Measurements from ENCODE around the gene FOXJ1. TPM values are rescaled to one million over a fixed set of nuclear protein-coding genes. Genes with fewer than 3 reads are reported as not detected.
A peak's percentile ranks its signal among the peaks of the same experiment; 100 is the strongest.

Gene FOXJ1
- total RNA-seq, 3 donors from 2014 or later = 0.16 to 2.2 (median 0.52) TPM

DNA sequence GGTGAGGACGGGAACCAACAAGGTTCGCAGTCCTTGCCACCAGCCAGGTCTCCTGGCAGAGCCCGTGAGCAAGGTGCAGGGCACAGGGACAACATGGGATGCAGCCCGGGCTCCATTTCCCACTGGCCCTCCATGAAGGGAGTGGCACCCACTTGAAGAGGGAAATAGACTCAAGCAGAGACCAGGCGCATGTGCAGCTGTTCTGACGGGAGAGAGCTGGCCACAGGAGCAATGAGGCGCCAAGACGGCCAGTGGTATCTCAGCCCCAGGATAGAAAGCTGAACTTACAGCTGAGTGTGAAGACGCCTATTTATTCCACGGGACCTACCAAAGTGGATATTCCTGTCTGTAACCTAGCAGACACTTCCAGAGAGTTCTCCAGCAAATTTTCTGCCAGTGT is 8.2 kb upstream of the FOXJ1 start:
- Histone ChIP-seq H3K4me1 (ENCODE audit: low read depth) (no peaks in the 10 kb centered on the region), H3K4me3 (no peak overlapping the region), H3K9me3 (no peaks in the 10 kb centered on the region), H3K36me3 (ENCODE audit: low read depth) (no peaks in the 10 kb centered on the region)
- DNase-seq = no peak
- TF ChIP-seq, protein P1, sequence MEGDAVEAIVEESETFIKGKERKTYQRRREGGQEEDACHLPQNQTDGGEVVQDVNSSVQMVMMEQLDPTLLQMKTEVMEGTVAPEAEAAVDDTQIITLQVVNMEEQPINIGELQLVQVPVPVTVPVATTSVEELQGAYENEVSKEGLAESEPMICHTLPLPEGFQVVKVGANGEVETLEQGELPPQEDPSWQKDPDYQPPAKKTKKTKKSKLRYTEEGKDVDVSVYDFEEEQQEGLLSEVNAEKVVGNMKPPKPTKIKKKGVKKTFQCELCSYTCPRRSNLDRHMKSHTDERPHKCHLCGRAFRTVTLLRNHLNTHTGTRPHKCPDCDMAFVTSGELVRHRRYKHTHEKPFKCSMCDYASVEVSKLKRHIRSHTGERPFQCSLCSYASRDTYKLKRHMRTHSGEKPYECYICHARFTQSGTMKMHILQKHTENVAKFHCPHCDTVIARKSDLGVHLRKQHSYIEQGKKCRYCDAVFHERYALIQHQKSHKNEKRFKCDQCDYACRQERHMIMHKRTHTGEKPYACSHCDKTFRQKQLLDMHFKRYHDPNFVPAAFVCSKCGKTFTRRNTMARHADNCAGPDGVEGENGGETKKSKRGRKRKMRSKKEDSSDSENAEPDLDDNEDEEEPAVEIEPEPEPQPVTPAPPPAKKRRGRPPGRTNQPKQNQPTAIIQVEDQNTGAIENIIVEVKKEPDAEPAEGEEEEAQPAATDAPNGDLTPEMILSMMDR (IDR thresholded peaks at IDR 0.05) = no peak
- intact Hi-C loops (cut with DNase I, micrococcal nuclease) = no loop called here
- no peak for ATAC-seq

DNA sequence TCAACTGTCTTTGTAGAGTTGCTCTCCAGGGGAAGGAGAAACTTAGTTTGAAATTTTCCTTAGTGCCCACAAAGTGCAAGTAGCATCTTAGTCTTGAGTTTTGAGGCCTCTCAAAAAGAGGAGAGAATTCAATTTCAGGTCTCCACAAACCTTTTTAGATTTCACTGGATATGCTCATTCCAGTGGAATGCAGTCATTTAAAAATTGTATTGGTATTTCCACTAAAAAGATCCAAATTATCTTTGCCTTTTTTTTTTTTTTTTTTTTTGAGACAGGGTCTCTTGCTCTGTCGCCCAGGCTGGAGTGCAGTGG is 6.9 kb upstream of the FOXJ1 start:
- no peak overlapping the region for H3K4me3 ChIP-seq
- intact Hi-C loops (cut with DNase I, micrococcal nuclease) = no loop called here

DNA sequence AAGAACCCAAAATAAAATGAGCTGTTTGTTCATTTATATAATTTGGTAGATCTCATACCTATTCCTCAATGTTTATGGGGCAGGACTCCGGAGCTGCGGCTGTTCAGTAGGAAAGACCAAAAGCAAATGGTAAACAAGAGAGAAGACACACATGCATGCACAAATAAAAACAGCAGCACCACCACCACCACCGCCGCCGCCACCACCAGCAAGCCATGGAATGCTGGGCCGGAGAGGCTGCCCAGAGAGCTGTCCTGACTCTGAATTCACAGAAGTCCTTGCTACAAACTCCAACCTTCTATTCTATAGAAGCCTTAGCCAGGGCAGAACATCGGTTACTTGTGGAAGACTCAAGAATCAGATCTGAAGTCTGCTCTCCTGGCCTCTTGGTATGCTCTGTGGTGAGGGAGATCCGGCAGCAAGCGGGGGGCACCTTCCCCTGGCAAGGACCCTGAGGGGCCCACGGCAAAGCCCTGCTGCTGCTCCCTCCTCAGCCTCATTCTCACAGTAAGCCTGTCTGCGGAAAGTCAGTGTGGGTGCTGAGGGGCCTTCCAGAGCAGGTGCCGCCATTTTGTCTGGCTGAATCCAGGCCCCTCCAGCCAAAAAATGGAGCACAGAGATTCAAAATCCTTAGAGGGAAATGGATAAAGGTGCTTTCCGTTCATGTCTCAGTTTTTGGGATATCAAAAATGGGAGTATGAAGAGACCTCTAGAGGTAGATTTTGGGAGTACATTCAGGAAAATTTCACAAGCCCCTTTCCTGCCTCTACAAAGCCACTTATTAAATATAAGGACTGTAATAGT is 6.4 kb upstream of the FOXJ1 start:
- no peaks in the 10 kb centered on the region for H3K9me3 ChIP-seq
- H3K4me3 ChIP-seq = no peak overlapping the region
- no peak for ATAC-seq
- no peaks in the 10 kb centered on the region for H3K36me3 ChIP-seq (ENCODE audit: low read depth)
- intact Hi-C loops (cut with DNase I, micrococcal nuclease) = no loop called here
- H3K4me1 ChIP-seq (ENCODE audit: low read depth) = no peaks in the 10 kb centered on the region
- TF ChIP-seq, protein P1 (IDR thresholded peaks at IDR 0.05) = no peak
- no peak for DNase-seq

More for the DNA sequence above, 6.9 kb upstream of the FOXJ1 start:
- Histone ChIP-seq H3K9me3 (no peaks in the 10 kb centered on the region), H3K36me3 (ENCODE audit: low read depth) (no peaks in the 10 kb centered on the region), H3K4me1 (ENCODE audit: low read depth) (no peaks in the 10 kb centered on the region)
- no peak for DNase-seq
- TF ChIP-seq, protein P1 (IDR thresholded peaks at IDR 0.05) = no peak
- ATAC-seq = no peak

DNA sequence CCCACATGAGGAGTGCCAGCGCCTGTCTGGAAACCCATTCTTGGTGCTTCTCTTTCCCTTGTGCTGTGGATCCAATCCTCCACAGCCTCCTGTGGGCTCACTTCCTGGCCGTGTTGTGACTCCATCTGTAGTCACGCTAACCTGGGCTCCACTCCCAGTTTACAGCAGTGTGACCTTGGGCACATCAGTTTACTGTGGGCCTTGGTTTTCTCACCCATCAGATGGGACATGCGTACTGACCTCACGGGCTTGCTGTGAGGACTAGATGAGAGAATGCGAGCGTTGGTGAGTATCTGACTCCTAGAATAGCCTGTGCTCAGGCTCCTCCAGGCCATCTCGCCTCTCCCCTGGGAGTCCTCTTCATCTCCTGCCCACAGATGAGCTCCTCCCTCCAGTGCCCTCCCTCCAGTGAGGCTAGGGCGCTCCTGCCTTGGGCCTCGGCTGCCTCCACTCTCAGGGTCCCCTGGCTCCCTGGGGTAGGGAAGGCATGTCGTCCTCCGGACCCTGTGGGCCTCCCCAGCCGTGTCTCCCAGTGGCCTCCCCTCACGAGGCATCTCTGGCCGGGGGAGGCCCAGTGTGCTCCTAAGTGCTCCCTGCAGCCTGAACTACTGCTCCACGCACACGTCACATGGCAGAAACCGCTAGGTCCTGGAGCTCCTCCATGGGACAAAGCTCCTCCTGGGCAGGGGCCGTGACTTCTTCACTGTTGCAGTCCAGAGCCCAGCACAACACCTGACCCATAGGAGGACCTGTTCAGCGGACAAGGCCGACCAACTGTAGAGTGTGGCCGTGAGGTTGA is 5.2 kb upstream of the FOXJ1 start:
- Histone ChIP-seq H3K4me3 (no peak overlapping the region), H3K36me3 (ENCODE audit: low read depth) (no peaks in the 10 kb centered on the region), H3K9me3 (no peaks in the 10 kb centered on the region), H3K4me1 (ENCODE audit: low read depth) (peaks cover 3% of the 10 kb centered on the region)
- intact Hi-C loops (cut with DNase I, micrococcal nuclease) = no loop called here
- TF ChIP-seq, protein P1 (IDR thresholded peaks at IDR 0.05) = no peak
- no peak for ATAC-seq
- no peak for DNase-seq

DNA sequence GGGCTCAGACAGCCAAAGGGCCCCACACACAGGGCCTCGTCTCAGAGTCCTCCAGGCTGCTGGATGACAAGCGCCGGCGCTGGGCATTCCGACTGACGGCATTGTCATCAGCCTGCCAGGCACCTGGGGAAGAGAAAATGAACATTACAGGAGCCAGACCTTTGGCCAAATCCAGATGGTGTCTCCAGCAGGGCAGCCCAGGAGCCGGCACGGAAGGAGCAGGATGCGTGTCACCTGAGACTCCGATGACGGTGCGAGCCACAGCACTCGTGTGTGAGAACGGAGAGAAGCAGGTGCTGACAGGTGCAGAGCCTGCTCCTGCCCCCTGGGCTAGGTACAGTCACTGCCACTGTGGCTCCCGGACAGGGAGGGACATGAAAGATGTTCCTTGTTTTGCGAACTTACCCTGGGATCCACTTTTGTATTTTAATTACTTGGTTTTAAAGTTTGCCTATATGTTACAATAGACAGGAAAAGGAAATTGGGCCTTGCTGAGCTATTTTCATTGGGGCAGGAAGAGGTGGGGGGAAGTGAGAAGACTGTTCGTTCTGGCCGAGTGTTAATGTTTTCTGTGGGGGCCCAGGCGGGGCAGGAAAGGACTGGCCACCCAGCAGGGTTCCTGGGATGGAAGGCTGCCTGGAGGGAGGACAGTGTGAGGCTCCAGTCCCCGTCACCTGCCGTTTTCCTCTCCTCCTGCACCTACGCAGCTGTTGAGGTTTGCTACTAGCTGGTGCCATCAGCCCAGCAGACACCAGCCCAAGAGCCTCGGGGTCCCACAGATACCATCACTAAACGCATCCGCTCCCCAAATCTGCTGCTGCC is 4.4 kb upstream of the FOXJ1 start:
- DNase-seq (peak in 1 of 3 donors; percentile 30), ATAC-seq (peak; percentile 39)
- H3K9me3 ChIP-seq = no peaks in the 10 kb centered on the region
- TF ChIP-seq, protein P1 (IDR thresholded peaks at IDR 0.05) = no peak
- peaks cover 8% of the 10 kb centered on the region for H3K4me1 ChIP-seq (ENCODE audit: low read depth)
- intact Hi-C loops (cut with DNase I, micrococcal nuclease) = no loop called here
- no peaks in the 10 kb centered on the region for H3K36me3 ChIP-seq (ENCODE audit: low read depth)
- no peak overlapping the region for H3K4me3 ChIP-seq

Measured in mucosa of descending colon (tissue), 3 donors.